ENCODE data around the gene HINFP.
"Not testable (repeated sequence)": the region's sequence is repeated elsewhere in the genome, so short reads cannot be mapped to it uniquely, and the experiment has no call there.

Gene HINFP

DNA sequence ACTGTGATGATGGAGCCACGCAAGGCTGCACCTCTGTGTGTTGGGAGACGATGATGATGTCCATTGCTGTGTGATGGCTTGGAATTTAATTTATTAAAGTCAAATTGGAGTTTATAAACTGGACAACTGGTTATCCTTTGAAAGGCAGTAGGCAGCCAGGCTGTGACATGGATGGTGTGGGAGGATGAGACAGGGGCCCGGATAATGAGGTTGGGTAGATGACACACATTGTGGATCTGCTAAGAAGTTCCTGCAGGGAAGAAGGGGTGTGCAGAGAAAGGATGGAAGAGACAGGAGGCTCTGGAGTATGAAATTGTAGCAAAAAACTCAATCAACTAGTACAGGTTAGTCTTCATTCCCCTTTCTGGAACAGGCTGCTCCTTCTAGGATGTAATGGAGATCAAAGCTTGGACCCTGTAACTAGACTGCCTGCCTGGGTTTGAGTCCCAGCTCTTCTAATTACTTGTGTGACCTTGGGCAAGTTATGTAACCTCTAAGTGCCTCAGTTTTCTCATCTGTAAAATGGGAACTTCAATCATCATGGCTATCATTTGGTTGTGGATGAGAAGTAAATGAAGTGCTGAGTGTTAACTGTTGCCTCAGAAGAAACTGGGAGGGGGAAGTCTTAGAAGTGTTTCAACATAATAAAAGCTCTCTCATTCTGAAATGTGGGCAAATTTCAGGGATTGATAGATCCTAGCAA, 4.2 kb upstream of the HINFP start:
- DNase-seq (ENCODE audit: low read depth), result no peak

GRCh38 chr11:119118227-119118626, 3.2 kb upstream of the HINFP start:
- no peak for DNase-seq (ENCODE audit: low read depth)

DNA sequence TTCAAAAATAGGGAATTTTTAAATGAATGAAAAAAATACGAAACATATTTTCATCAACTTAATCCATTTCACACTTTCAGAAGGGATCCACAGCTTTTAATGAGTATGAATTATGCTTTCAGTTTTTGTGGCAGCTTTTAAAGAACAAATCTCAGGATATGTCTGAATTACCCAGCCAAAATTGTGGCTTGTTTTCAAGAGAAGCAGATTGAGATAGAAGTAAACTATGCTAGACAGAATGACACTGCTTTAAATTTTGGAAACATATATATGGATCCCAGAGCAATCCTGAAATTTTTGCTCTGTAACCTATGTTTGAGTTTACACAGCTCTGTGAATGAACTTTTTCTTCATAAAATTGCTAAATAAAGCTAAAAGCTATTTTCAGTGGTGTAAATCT, 2.4 kb upstream of the HINFP start:
- DNase-seq (ENCODE audit: low read depth), result no peak

GRCh38 chr11:119120639-119121007, 757 bp upstream of the HINFP start:
- DNase-seq (ENCODE audit: low read depth), result no peak

DNA sequence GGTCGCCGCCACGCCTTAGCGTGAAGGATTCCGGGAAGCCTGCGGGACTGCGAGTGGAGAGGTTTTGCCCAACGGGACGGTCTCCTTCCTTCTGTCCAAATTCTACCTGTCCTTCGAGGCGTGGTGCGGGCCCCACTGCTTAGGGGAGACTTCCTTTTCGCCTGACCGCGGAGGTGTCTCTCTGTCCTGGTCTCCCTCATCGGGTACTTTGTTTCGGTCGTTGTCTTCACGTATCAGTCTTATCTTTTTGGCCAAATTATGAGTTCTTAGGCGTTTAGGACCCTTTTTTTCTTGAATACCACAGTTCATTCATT, 388 bp downstream of the HINFP start:
- no peak for DNase-seq (ENCODE audit: low read depth)

- no peak for DNase-seq (ENCODE audit: low read depth)
These were observed 4.4 kb downstream of the HINFP start for GRCh38 chr11:119125821-119126220.

DNA sequence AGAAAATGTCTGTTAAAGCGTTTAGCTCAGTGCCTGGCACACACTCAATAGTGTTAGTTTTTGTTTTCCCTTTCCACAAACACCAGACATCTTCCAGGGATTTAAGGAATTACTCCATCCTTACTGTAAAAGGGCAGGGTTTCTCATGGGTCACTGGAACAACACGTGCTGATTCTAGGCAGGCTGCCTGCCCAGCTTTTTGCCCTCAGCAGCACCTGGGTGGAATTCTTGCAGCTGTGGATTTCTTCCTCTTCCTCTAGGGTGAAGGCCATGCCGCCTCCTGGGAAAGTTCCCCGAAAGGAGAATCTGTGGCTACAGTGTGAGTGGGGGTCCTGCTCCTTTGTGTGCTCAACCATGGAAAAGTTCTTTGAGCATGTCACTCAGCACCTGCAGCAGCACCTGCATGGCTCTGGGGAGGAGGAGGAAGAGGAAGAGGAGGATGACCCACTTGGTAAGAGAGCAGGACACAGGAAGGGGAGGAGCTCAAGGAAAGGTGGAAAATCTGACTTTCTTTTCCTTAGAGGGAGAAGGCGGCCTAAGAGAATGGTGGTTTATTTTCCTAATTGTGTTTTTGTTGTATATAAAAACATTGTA, 5.4 kb downstream of the HINFP start:
- no peak for DNase-seq (ENCODE audit: low read depth)

DNA sequence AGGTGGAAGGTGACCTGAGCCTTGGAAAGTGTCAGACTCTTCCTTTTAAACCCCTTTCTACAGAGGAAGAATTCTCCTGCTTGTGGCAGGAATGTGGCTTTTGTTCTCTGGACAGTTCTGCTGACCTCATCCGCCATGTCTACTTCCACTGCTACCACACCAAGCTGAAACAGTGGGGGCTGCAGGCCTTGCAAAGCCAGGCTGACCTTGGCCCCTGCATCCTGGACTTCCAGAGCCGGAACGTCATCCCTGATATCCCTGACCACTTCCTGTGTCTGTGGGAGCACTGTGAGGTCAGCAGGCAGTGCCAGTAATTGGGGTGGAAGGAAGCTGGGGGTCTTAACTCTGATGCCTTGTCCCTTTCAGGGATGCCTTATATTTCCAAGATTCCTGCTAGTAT, 9.3 kb downstream of the HINFP start:
- DNase-seq (ENCODE audit: low read depth), result no peak

- no peak for DNase-seq (ENCODE audit: low read depth)
These were observed 13.1 kb downstream of the HINFP start for GRCh38 chr11:119134389-119134978.

- DNase-seq (ENCODE audit: low read depth), result not testable (repeated sequence)
These were observed 17.9 kb downstream of the HINFP start for GRCh38 chr11:119139276-119139675.

GRCh38 chr11:119144825-119145486, 23.6 kb downstream of the HINFP start:
- no peak for DNase-seq (ENCODE audit: low read depth)

DNA sequence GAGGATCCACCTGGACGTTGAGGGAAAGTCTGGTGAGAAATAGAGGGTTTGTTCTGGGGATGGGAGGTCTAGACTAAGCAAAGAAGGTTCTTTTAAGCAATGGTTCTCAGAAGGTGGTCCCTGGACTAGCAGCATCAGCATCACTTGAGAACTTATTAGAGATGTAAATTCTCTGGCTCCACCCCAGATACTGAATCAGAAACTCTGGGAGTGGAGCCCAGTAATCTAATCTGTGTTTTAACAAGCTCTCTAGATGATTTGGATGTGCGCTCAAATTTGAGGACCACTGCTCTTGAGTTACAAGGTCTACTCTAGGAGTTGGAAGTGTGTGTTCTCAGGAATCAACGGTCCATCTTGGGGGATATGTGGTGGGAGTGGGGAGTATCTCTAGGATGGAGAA, 24.2 kb downstream of the HINFP start:
- DNase-seq (ENCODE audit: low read depth), result no peak

GRCh38 chr11:119147604-119148333, 26.4 kb downstream of the HINFP start:
- no peak for DNase-seq (ENCODE audit: low read depth)

DNA sequence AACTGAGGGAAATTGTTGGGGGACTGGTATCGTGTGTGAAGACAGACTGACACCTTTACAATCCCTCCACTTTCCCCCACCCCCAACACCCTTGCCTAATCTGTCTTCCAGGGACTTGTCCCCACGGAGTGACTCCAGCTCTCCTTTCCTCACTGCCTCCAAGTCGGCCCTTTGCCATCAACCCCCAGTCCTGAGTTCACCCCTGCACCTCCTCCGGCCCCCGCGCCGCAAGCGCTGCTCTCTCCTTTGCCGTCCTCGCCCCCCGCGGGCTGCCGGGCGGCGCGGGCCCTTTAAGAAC, 27.3 kb downstream of the HINFP start:
- no peak for DNase-seq (ENCODE audit: low read depth)

DNA sequence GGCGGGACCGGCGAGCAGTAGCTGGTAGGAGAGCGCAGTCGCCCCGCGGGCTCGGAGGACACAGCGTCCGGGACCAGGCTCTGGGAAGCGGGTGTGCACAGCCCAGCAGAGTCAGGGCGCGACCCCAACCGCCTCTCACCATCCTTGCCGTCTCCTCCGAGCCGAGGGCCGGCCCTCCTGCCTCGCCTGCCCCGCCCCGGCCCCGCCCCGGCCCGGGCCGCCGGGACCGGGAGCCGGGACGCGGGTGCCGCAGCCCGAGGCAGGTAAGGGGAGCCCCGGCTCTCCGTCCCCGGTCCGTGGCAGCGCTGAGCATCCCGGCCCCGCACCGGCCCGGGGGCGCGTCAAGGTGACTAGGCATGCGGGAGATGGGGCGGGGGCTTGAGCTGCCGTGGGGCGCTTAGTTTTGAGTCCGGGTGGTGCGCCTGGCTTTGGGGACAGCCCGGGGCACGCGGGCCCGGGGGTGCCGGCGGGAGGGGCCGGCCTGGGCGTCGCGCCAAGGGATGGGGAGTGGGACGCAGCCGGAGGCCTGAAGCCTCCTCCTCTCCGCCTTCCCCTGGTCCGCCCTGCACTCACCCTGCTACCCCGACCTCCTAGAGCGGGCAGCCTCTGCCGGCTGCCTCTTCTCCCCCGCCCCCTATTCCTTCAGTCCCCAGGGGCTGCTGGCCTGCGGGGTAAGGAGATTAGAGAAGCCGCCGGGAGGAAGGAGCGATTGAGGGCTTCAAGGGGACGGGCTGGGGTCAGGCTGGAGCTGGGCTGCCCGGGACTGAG, 27.8 kb downstream of the HINFP start, which contains the start of gene ABCG4:
TSS of gene ABCG4 (plus strand) at position 35 of the 768 bp plus-strand sequence. CDS start 914 bp downstream, outside the sequence.
- DNase-seq (ENCODE audit: low read depth), result peak; percentile 4

- no peak for DNase-seq (ENCODE audit: low read depth)
These were observed 28.5 kb downstream of the HINFP start for GRCh38 chr11:119149786-119150275.

GRCh38 chr11:119152043-119152442, 30.7 kb downstream of the HINFP start:
- DNase-seq (ENCODE audit: low read depth), result no peak

- no peak for DNase-seq (ENCODE audit: low read depth)
These were observed 31.2 kb downstream of the HINFP start for GRCh38 chr11:119152604-119153003.

GRCh38 chr11:119153049-119153818, 31.9 kb downstream of the HINFP start:
- DNase-seq (ENCODE audit: low read depth), result no peak

- no peak for DNase-seq (ENCODE audit: low read depth)
These were observed 32.8 kb downstream of the HINFP start for GRCh38 chr11:119154178-119154577.
